Measurements from ENCODE around the gene FN3K.
A peak's percentile ranks its signal among the peaks of the same experiment; 100 is the strongest.

The FN3K gene

GRCh38 chr17:82793974-82794630 is 58.7 kb downstream of the FN3K start:
- peak in 3 of 56 donors; percentile 19 to 36 (median 31) for DNase-seq

DNA sequence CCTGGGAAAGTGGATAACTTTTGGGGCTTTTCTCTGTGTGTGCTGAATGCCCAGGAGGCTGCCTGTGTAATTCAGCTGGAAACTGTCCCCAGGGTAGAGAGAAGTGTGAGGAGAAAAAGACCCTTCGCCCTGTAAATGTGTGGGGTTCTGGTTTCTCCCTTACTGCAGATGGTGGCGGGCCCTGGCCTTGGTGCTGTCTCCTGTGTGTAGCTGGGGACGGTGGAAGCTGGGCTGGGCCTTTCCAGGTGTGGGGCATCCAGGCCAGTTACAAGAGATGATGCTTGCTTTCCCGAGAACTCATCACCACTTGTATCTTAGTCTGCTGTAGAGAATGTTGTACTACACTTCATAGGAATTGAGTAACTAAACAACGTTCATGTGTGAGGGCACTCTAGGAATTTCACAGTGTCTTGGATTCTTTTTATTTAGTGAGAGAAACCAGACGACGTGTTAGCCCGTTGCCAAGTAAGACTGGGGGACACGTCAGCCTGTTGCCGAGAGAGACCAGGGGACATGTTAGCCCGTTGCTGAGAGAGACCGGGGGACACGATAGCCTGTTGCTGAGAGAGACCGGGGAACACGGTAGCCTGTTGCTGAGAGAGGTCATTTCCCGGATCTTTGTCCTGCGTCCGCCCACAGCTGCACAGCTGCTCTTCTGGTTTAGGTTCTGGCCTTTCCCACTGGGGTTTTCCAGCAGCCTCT is 59.5 kb downstream of the FN3K start:
- DNase-seq, result no peak

DNA sequence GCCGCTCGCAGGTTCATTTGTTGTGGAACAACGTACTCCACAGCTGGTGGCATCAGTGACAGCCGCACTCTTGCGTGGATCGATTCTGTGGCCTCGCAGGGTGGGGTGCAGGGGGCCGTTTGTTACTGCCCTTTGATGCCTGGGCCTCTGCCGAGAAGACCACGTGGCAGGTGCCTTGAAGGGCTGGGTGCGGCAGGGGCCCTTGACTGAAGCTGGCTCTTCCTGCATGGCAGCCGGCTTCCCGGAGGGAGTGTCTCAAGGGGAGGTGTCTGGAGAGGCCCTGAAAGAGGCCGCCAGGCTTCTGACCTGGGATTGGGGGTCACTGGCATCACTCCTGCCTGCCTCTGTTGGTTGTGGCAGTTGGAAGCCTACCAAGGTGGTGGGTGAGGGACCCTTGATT is 60.2 kb downstream of the FN3K start:
- no peak for DNase-seq

GRCh38 chr17:82797061-82797460 is 61.6 kb downstream of the FN3K start:
- DNase-seq, result no peak

DNA sequence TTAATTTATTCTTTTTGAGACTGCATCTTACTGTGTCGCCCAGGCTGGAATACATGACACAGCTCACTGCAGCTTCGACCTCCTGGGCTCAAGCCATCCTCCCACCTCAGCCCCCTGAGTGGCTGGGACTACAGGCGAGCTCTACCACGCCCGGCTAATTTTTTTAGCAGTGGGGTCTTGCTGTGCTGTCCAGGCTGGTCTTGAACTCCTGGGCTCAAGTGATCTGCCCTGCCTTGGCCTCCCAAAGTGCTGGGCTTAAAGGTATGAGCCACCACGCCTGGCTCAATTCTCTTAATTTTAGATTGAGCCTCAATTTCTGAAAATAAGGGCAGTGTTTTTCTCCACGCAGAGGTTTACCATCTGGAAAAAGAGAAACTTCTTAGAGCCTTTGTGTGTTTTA is 63.3 kb downstream of the FN3K start:
- no peak for DNase-seq

DNA sequence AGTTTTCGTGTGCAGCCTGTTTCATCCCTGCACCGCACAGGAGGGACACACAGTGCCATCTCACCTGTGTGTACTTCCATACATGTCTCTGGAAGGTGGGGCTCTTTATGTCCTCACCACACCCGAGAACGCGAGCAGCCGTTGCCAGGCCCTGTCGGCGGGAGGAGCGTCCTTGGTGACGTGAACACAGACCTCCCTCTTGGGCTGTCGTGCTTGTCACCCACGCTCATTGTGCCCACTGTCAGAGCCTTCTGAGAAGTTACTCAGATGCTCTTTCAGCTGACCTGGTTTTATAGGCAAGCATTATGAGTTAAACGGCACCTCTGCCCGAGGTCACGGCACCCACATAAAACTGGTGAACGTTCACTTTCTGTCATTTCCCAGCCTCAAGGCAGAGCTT is 64.2 kb downstream of the FN3K start:
- no peak for DNase-seq
